BJ (cell line): Measurements from ENCODE around the gene NINJ2. TPM values are rescaled to one million over a fixed set of nuclear protein-coding genes. Genes with fewer than 3 reads are reported as not detected.

ENCODE experiments used
- CTCF ChIA-PET: fragments of 350-600 bp; formaldehyde crosslinking; extraction: SDS; loops from one replicate; lab custom pipeline; 2021; ENCODE audit warnings: antibody characterized with exemption, inconsistent platforms; lab: Yijun Ruan, JAX
- POLR2A ChIA-PET: fragments of 300-600 bp; sonication (Branson Sonifier 250); formaldehyde crosslinking; extraction: SDS; loops from one replicate; lab custom pipeline; 2021; ENCODE audit warnings: antibody characterized with exemption; lab: Charles Lee
- DNase-seq: peaks from one replicate; pipeline ENCODE4 v3.0.0-alpha.2; 2011; ENCODE audit warnings: low read depth
- H3K27me3 ChIP-seq: 2 replicates; pipeline ENCODE4 v1.6.0; 2011; ENCODE audit warnings: low read length; ENCODE audit not compliant: control insufficient read depth, insufficient read depth
- H3K36me3 ChIP-seq: 2 replicates; pipeline ENCODE4 v1.5.1; 2011; ENCODE audit warnings: low read length; ENCODE audit not compliant: control insufficient read depth, insufficient read depth
- H3K4me3 ChIP-seq: 2 replicates; pipeline ENCODE4 v1.5.1; 2011; ENCODE audit warnings: low read depth, mild to moderate bottlenecking, control low read depth, low read length
- CTCF ChIP-seq: IDR thresholded peaks from 2 replicates; pipeline ENCODE4 v1.5.1; 2011; ENCODE audit warnings: low read depth, mild to moderate bottlenecking, control low read depth, inconsistent platforms, low read length, moderate library complexity; ENCODE audit not compliant: insufficient read depth
- polyA plus RNA-seq: library from polyadenylated mRNA; depleted of rRNA; stranded (reverse); fragments of >200 nt; gene quantifications from 2 replicates; pipeline ENCODE4 v1.2.3, GENCODE V29; 2011

Gene NINJ2
- polyA plus RNA-seq, 1 experiment, result 0.32 TPM

- ChIA-PET POLR2A (no interaction called here), CTCF (interaction anchor here (1.1 to 1.4 kb wide), 3 partner anchors 9 to 205 kb away, joined by 3 read pairs; no protein-coding TSS in a partner anchor)
- Histone ChIP-seq H3K36me3 (no peaks in the 10 kb centered on the region), H3K4me3 (no peak overlapping the region), H3K27me3 (peaks cover 4% of the 10 kb centered on the region; the same call in 1 of the 2 replicates)
- DNase-seq, result no peak
- no peak for TF ChIP-seq CTCF
Measured at GRCh38 chr12:608413-608812, 54.8 kb downstream of the NINJ2 start.

- no peak for TF ChIP-seq CTCF
- no peak for DNase-seq
- Histone ChIP-seq H3K27me3 (peaks cover 4% of the 10 kb centered on the region; the same call in 1 of the 2 replicates), H3K36me3 (no peaks in the 10 kb centered on the region), H3K4me3 (no peak overlapping the region)
- POLR2A ChIA-PET, result no interaction called here
- CTCF ChIA-PET, result interaction anchor here (1.1 to 1.4 kb wide), 4 partner anchors 8 to 206 kb away, joined by 3 read pairs; no protein-coding TSS in a partner anchor
Measured at GRCh38 chr12:607541-608001, 55.7 kb downstream of the NINJ2 start.

- no peak overlapping the region for H3K4me3 ChIP-seq
- peaks cover 4% of the 10 kb centered on the region; the same call in 1 of the 2 replicates for H3K27me3 ChIP-seq
- ChIA-PET CTCF (interaction anchor here (1.1 kb wide), 1 partner anchor 15 kb away, joined by 4 read pairs; no protein-coding TSS in a partner anchor), POLR2A (no interaction called here)
- no peaks in the 10 kb centered on the region for H3K36me3 ChIP-seq
- DNase-seq, result no peak
- TF ChIP-seq CTCF, result no peak
Measured at GRCh38 chr12:604956-605355, 58.3 kb downstream of the NINJ2 start.

GRCh38 chr12:602700-603068 lies 60.6 kb downstream of the NINJ2 start:
- POLR2A ChIA-PET, result no interaction called here

More at GRCh38 chr12:602700-603068, 60.6 kb downstream of the NINJ2 start:
- H3K4me3 ChIP-seq, result no peak overlapping the region
- CTCF ChIA-PET, result interaction anchor here (1.1 to 1.6 kb wide), 2 partner anchors 11 to 27 kb away, joined by 3 read pairs; no protein-coding TSS in a partner anchor
- no peak for TF ChIP-seq CTCF
- no peak for DNase-seq
- no peaks in the 10 kb centered on the region for H3K36me3 ChIP-seq
- H3K27me3 ChIP-seq, result peaks cover 4% of the 10 kb centered on the region; the same call in 1 of the 2 replicates
